GM12873 (cell line): Measurements from ENCODE around the gene SDC1.

Experiments
- CTCF ChIP-seq: IDR thresholded peaks from 2 replicates; pipeline ENCODE4 v1.5.1; 2012; ENCODE audit warnings: low read depth, mild to moderate bottlenecking, moderate library complexity, low read length, control low read depth; ENCODE audit not compliant: insufficient read depth; ENCODE audit errors: missing control alignments

SDC1 gene

GRCh38 chr2:20224716-20225293 is at the start of gene SDC1:
Gene SDC1 (minus strand): TSS chr2:20225130. CDS start chr2:20224867, 263 bp downstream.
- TF ChIP-seq CTCF = no peak

GRCh38 chr2:20273042-20273441 is 48.1 kb upstream of the SDC1 start:
- no peak for TF ChIP-seq CTCF

- TF ChIP-seq CTCF = no peak
Measured at GRCh38 chr2:20267529-20267928, 42.6 kb upstream of the SDC1 start.

- TF ChIP-seq CTCF = no peak
Measured at GRCh38 chr2:20264629-20265028, 39.7 kb upstream of the SDC1 start.

GRCh38 chr2:20257411-20257810 is 32.5 kb upstream of the SDC1 start:
- TF ChIP-seq CTCF = no peak

GRCh38 chr2:20254731-20255130 is 29.8 kb upstream of the SDC1 start:
- TF ChIP-seq CTCF = no peak

- TF ChIP-seq CTCF = no peak
Measured at GRCh38 chr2:20250436-20250835, 25.5 kb upstream of the SDC1 start.
